Measurements from ENCODE around the gene AKIRIN1.
"Not testable (repeated sequence)": the region's sequence is repeated elsewhere in the genome, so short reads cannot be mapped to it uniquely, and the experiment has no call there.

AKIRIN1 gene

DNA sequence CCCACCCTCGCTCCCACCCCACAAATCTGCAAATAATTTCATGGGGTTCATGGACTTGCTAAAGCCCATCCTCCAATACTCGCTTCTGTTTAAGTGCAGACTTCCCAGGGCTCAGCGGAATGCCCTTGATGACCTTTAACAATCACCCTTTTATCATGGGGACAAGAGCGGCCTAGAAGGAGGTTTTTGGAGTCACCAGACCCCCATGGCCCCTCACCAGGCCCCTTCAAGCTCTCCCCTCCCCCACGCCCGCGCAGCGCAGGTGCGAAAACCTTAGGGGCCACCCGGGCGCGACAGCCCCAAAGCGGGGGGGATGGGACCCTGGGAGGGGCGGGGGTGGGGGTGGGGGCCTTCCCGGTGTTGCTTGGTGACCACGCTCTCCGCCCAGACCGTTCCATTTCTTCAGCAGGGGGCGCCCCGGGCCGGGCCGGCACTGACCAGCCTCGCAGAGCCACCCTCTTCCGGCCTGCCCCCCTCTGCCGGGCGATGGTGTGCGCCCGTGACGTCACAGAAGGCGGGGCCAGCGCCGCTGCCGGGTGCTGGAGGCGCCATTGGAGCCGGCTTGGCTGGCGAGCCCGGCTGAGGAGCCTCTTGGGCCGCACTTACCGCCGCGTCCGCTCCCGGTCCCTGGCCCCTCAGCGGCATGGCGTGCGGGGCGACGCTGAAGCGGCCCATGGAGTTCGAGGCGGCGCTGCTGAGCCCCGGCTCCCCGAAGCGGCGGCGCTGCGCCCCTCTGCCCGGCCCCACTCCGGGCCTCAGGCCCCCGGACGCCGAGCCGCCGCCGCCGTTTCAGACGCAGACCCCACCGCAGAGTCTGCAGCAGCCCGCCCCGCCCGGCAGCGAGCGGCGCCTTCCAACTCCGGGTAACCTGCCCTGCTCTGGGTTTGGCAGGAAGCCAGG is at the start of gene AKIRIN1:
AKIRIN1 (plus strand) TSS at position 539 of the 900 bp plus-strand sequence; CDS start at position 644, 105 bp downstream.
- peak; percentile 99 for DNase-seq

DNA sequence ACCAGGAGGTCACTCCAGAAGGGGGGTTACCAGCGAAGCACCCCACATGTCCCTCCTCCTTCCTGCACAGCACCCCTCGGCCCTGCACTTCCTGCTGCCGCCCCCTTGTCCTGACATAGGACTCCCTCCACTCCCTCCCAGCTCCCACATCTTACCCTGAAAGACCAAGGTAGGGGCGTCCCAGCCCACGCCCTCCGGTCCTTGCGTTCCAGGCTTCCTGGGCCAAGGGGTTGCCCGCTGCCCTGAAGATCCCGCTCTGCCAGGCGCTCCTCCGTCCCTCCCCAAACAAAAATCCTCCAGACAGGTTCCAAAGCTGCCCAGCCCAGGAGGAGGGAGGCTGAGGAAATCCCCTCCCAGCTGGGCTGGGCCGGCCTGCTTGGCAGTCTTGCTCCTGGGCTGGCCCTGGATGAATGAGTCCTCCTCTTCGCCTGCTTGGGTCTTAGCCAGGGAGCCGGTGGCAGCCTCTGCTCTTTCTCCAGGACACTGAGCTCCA is 49.5 kb upstream of the AKIRIN1 start, which contains the start of gene RHBDL2:
RHBDL2 (minus strand) TSS at position 304 of the 493 bp plus-strand sequence. CDS start 22,618 bp downstream, outside the sequence.
- no peak for DNase-seq

DNA sequence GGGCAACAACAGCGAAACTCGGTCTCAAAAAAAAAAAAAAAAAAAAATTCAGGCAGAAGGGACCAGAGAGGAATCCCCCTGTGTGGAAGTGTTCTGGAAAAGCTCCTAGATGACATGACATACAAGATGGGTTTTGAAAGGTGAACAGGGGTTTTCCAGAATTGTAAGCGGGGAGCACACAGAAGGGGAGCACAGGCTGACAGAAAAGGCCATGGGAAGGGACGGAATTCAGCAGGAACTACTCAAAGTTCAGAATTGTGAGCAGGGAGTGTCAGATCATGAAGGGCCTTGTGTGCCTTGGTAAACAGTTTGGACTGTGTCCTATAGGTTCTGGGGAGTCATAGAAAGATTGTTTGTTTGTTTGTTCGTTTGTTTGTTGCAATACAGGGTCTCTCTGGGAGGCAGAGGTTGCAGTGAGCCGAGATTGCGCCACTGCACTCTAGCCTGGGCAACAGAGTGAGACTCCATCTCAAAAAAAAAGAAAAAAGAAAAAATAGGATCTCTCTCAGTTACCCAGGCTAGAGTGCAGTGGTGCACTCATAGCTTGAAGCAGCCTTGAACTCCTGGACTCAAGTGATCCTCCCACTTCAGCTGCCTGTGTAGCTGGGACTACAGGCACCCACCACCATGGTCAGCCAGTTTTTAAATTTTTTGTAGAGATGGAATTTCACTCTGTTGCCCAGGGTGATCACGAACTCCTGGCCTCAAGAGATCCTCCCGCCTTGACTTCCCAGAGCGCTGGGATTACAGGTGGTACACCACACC is 48.2 kb upstream of the AKIRIN1 start:
- DNase-seq = no peak

DNA sequence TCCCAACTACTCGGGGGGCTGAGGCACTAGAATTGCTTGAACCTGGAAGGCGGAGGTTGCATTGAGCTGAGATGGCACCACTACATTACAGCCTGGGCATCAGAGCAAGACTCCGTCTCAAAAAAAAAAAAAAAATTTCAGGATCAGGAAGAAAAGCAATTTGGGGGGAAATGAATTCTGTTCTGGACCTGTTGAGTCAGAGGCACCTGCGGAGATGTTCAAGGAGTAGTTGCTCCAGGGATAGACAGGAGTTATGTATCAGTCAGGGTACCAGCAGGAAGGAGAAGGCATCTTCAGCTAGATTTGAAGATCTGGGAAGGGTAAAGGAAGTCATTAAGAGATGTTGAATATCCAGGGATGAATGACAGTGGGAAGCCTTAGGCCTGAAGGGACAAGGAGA is 46.5 kb upstream of the AKIRIN1 start:
- no peak for DNase-seq

- DNase-seq = no peak
These were observed 40.5 kb upstream of the AKIRIN1 start for GRCh38 chr1:38950553-38950952.

DNA sequence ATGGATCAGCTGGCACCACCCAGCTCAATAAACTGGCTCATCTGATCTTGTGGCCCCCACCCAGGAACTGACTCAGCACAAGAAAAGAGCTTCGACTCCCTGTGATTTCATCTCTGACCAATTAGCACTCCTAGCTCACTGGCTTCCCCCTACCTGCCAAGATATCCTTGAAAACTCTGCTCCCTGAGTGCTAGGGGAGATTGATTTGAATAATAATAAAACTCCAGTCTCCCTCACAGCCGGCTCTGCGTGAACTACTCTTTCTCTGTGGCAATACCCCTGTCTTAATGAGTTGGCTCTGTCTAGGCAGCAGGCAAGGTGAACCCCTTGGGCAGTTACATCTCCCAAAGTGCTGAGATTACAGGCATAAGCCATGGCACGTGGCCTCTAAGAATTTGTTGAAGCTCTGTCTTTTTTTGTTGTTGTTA is 37.6 kb upstream of the AKIRIN1 start:
- DNase-seq = no peak

GRCh38 chr1:38958967-38959366 is 32.1 kb upstream of the AKIRIN1 start:
- no peak for DNase-seq

DNA sequence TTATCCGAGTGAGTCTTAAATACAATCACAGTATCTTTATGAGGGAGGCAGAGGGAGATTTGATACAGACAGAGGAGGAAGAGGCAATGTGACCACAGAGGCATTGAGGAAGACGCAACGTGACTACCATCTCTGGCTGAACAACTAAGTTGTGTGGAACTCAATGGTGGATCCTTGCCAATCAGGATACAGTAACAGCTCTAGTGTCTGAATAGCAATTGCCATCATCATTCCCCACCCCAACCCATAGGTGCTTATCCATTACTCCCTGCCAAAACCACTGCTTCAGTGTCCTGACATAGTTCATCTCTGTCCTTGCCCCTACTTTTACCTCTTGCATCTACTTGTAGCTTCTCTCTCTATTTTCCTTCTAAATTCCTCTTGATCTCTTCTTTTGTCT is 29.0 kb upstream of the AKIRIN1 start:
- DNase-seq = no peak

- no peak for DNase-seq
These were observed 28.5 kb upstream of the AKIRIN1 start for GRCh38 chr1:38962560-38962959.

DNA sequence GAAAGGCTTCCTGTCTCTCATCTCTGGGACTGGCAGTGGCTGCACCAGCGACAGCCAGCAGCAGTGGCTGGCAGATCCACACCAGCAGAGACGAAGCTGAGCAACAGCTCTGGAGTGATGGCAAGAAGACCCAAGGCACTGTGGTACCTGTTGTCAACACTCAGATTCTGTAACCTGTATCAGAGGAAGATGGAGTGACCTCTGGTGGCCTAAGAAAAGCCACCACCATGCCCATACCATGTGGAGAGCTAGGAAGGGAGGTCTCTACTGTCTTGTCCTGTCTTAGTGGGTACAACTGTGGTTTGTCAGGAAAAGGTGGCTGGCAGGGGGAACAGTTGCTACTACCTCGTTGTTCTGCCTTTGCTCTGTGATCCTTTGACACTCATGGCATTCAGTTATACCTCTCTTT is 26.9 kb upstream of the AKIRIN1 start:
- DNase-seq = peak; percentile 9

GRCh38 chr1:38973145-38973544 is 17.9 kb upstream of the AKIRIN1 start:
- DNase-seq = not testable (repeated sequence)

DNA sequence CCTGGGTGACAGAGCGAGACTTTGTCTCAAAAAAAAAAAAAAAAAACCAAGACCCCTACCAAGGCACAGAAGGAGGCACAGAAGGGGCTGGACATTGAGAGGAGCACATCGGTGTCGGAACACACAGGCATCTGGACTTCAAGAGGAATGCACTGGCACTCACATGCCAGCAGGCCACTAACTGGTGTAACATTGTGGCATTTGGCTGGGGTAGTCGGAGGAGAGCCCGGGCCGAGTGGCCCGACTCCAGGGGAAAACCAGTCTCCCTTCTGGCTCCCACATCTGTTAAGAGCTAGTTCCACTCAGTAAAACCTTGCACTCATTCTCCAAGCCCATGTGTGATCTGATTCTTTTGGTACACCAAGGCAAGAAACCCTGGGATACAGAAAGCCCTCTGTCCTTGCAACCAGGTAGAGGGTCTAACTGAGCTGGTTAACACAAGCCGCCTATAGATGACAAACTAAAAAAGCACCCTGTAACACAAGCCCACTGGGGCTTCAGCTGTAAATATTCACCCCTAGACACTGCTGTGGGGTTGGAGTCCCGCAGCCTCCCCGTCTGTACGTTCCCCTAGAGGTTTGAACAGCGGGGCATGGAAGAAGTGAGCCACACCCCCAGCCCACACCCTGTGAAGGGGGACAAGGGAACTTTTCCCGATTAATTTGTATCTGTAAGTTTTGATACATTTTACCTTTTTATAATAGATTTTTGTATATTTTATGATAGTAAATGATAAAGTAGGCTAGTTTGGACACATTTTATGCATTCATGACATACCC is 17.2 kb upstream of the AKIRIN1 start:
- DNase-seq = no peak

GRCh38 chr1:38977399-38978244 is 13.5 kb upstream of the AKIRIN1 start:
- peak; percentile 28 for DNase-seq

- peak; percentile 41 for DNase-seq
These were observed 12.9 kb upstream of the AKIRIN1 start for GRCh38 chr1:38978245-38978542.

- not testable (repeated sequence) for DNase-seq
These were observed 11.7 kb upstream of the AKIRIN1 start for GRCh38 chr1:38979380-38979779.

DNA sequence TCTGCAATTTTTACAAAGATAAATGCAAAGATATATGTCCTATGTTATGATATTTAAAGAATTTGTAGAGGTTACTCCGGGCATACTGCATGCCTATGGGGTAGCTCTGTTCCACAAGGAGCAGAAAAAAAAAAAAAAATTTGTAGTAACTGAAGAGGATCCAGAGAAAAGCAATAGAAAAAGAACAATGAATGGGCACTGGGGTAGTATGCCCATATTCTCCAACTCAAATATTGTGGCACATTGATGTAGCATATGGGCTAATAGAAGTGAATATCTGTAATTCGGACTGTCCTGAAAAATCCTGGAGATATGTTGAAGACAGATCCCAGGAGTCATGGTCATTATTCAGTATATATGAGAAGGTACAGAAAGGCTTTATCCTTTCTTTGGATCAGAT is 1.1 kb upstream of the AKIRIN1 start:
- no peak for DNase-seq

GRCh38 chr1:38990386-38990737 is 714 bp upstream of the AKIRIN1 start:
- DNase-seq = no peak

DNA sequence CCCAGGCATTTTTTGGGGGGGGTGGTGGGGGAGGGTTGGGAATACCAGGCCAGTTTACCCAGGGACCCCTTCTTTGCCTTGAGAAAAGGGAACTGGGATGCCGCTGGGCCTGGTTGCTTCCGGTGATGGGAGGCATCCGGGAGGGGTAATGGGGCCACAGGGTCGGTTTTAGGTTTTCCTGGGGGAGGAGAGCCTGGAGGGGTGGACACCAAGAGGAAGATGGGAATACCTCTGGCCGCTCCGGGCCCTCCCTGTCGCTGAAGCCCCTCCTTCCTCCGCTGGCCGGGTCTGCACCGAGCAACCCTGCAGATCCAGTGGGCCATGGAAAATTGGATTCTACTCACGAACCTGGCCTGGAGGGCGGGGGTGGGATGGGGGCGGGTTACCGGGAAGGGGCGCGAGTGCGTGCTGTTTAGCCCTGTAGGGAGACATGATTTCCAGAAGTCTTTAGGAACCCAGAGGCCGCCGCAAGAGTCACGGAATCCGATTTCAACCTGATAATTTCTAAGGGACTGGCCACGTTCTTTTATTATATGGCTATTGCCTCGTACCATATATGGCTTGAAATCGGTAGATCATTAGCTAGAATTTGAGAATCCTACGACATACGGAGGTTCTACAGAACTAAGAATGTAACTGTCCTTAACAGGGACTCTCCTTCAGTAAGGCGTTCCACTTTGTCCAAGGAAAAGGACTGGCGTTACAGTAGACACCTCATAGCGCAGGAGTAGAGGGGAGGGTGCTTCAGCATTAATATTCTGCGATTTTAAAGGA is 749 bp downstream of the AKIRIN1 start:
- peak; percentile 18 for DNase-seq

GRCh38 chr1:38992412-38993111 is 1.5 kb downstream of the AKIRIN1 start:
- no peak for DNase-seq

GRCh38 chr1:38994196-38994595 is 3.1 kb downstream of the AKIRIN1 start:
- no peak for DNase-seq
